ENCODE data around the gene GPR137.

The GPR137 gene

DNA sequence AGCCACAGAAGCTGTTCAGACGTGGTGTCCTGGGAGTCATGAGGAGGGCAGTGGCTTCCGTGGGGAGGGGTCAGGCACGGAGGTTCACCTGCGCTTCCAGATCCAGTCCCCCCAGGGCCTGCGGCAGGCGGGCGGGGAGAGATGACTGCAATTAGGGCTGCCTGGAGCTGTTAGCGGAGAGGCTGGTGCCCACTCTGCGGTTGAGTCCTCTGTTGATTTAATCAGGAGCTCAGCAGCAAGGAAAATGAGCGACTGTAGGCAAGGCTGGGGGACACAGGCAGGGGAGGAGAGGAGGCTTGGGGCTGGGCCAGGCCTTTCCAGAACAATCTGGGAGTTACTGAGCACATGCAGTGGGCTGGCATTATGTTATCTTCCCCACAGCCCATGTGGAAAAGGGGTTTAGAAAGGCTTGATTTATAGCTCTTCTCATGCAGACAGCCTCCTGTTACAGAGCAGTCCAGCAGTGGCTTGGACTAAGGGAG, 21.2 kb upstream of the GPR137 start:
- DNase-seq (ENCODE audit: low read depth in 3 of 3), result no peak

DNA sequence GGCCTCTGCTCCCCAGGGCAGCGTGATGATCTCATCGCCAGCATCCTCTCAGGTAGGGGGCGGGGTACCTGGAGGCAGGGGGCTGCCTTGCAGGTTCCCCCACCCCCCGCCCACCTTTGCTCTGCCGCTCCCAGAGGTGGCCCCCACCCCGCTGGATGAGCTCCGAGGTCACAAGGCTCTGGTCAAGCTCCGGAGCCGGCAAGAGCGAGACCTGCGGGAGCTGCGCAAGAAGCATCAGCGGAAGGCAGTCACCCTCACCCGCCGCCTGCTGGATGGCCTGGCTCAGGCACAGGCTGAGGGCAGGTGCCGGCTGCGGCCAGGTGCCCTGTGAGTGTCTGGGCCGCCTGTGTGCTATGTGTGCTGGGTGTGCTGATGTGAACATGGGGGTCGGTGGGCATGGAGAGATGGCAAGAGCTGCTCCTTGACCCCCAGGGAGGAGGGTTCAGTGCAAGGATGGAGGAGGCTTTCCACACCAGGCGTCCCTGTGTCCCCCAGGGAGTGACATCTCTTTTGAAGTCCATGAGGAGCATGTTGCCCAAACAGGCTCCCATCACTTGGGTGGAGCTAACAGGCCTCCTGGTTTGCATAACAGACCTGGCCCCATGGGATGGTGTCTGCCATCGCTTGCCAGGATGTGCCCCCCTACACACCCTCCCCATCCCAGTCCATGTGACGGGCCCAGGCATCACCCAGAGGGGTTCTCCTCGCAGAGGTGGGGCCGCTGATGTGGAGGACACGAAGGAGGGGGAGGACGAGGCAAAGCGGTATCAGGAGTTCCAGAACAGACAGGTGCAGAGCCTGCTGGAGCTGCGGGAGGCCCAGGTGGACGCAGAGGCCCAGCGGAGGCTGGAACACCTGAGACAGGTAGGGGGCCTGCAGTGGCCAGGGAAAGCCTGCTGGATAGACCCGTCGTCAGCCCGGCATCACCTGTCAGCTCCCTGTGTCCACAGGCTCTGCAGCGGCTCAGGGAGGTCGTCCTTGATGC, 20.2 kb upstream of the GPR137 start:
- DNase-seq (ENCODE audit: low read depth in 3 of 3), result no peak

DNA sequence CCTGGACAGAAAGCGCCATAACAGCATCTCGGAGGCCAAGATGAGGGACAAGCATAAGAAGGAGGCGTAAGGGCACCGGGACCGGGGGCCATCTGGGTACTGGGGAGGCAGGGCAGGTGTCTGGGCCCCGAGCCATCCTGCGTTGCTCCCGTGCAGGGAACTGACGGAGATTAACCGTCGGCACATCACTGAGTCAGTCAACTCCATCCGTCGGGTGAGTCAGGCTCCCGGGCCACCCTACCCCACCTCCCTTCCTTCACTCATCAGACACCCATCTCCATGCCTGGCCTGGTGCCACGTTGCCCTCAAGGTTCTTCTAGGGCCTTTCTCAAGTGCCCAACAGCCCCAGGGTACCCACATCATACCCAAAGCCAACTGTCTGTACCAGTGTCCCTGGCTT, 19.3 kb upstream of the GPR137 start:
- DNase-seq (ENCODE audit: low read depth in 3 of 3), result no peak

DNA sequence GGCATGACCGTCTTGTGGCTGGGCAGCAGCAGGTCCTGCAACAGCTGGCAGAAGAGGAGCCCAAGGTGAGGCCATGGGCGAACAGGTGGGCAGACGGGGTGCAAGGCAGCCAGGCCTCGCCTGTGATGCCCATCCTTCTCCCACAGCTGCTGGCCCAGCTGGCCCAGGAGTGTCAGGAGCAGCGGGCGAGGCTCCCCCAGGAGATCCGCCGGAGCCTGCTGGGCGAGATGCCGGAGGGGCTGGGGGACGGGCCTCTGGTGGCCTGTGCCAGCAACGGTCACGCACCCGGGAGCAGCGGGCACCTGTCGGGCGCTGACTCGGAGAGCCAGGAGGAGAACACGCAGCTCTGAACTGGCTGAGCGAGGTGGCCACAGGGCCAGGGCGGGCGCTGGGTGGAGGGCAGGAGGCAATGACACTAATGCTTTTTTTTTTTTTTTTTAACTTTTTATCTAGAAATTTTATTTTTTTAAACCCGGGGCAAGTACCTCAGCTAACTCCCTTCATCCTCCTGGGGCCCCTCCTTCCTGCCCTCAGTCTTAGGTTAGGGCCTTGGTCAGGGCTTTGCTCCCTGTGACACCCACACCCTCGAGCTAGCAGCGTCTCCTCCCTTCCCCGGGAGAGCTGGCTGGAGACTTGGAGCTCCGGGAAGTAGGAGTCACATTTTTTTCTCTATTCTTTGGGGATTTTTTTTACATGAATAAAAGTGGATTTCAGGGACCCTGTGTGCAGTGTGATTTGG, 18.3 kb upstream of the GPR137 start:
- no peak for DNase-seq (ENCODE audit: low read depth in 3 of 3)

DNA sequence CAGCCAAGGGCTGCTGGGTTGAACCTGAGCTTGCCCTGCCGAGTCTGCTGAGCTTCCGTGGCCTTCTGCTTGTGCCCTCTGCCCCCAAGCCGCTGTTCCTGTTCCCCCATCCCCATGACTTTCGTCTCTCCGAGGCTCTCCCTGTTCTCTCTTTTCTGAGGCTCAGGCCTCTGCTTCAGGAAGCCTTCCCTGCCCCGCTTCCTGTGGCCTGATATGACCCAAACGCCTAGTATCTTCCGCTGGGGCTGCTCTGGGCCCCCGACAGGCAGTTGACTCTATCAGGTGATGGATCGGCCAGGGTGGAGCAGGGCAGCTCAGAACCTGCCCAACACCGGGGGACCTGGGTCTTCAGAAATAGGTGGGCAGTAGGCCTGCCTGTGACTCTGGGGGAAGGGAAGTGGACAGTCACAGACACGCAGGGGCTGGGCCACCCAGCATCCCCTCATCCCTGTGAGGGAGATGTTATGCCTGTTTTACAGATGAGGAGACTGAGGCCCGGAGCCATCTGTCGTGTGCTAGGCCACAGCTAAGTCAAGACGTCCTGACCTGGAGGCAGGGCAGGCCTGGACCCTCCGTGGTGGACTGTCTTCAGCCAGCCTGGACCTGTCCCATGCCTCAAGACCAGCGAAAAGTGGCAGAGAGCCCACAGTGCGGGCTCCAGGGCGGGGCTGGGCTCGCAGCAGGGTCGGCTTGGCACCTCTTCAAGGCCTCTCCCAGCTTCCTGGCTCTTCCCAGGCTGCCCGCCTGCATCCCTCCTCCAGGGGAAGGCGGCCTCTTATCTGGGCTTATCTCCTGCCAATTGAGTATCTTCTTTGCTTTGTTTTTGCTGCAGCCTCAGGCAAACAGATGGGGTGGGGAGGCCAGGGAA, 17.4 kb upstream of the GPR137 start:
- DNase-seq (ENCODE audit: low read depth in 3 of 3), result no peak

DNA sequence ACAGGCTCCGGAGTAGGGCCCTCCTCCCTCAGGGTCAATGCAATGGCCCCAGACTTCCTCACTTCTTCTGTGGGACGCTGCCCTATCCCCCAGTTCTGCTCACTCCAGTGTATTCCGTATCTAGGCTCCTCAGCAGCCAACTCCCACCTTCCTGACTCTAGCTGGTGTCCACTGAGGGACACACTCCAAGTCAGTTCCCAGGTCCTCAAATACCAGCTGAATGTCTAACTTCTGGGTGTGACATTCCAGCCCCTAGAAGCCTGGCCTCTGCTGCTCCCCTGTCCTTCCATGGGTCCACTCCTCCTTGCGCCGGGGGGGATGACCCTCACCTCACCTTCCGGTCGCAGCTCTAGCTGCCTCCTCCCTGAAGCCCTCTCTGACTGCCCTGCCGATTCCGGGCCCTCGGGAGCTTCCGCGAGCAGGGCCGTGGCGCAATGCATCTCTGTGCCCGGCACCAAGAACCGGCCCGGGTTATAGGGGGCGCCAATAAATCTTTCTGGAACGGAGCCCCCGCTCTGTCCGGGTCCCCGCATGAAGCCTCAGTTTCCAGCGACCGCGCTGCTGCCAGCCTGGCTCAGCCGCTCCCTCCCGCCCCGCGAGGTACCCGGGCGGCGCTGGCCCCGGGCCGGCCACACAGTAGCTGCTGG, 16.6 kb upstream of the GPR137 start:
- no peak for DNase-seq (ENCODE audit: low read depth in 3 of 3)

DNA sequence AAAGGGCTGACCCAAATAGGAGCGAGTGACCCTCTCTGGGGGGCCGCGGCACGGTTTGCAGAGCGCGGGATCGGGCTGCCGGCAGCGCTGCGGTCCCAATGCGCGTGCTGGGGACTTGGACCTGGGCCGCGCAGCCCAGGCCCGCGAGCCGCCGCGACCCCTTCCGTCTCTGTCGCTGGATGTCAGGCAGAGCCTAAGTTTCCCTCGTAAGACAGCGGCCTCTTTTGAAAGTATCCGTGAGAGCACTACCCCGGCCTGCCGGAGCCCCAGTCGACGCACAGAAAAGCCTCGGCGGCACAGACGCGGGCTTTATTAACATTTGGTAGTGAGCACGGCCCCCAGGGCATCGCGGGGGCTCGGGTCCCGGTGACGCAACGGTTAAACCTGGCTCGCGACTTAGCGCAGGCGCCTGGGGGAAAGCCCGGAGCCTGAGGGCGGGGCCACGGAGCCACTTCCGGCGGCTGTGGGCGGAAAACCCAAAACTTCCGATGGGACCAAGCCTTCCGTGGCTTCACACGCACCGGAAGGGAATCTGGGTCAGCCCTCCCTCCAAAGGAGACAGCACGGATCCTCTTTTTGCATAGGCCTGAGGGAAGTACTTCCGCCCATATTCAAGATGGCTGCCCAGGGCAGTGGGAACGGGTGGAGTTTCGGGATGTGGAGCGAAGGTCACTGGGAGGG, 16.0 kb upstream of the GPR137 start:
- DNase-seq (ENCODE audit: low read depth in 3 of 3), result peak; percentile 94 to 96 (median 95)

DNA sequence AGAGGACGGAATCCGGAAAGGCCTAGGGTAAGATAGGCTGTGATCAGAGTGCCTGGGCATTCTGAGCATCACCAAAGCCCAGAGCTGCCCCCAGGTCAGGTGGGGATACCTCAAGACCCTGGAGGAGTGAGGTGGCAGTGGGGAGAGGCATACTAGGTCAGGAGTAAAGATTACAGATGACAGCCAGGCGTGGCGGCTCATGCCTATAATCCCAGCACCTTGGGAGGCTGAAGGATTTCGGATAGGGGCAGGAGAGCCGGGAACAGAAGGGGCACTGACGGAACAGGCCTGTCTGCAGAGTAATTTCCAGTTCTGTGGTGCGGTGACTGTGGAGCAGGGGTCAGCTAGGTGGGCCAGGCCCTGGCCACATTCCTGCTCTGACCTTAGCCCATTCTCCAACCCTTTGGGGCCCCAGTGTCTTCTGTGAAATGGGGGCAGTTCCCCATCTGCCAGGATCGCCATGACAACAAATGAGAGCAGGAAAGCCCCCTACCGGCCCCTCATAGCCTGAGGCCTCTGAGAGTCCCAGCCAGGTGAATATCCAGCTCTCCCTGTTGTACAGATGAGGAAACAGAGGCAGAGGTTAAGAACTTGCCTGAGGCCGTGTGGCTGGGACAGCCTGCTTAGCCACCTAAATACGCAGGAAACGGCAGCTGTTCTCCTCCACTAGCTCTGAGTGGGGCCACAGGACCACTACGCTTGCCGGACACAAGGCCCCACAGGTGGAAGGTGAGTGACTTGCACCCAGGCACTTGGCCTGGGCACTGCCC, 10.4 kb upstream of the GPR137 start:
- DNase-seq (ENCODE audit: low read depth in 3 of 3), result no peak

DNA sequence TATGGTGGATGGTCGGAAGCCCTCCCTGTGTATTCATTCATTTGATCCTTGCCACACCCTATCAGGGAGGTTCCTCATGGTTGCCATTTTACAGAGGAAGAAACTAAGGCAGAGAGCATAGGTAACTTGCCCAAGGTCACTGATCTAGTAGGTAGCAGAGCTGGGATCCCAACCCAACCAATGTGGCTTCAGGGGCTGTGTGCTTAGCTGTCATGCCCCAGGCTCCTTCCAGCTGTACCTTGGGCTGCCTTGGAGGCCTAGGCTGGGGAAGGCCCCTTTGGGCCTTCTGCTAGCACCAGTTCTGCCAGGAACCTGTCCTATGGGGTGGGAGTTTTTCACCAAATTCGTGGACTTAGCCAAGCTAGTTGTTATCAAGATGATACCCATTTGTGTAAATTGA, 9.8 kb upstream of the GPR137 start:
- no peak for DNase-seq (ENCODE audit: low read depth in 3 of 3)

DNA sequence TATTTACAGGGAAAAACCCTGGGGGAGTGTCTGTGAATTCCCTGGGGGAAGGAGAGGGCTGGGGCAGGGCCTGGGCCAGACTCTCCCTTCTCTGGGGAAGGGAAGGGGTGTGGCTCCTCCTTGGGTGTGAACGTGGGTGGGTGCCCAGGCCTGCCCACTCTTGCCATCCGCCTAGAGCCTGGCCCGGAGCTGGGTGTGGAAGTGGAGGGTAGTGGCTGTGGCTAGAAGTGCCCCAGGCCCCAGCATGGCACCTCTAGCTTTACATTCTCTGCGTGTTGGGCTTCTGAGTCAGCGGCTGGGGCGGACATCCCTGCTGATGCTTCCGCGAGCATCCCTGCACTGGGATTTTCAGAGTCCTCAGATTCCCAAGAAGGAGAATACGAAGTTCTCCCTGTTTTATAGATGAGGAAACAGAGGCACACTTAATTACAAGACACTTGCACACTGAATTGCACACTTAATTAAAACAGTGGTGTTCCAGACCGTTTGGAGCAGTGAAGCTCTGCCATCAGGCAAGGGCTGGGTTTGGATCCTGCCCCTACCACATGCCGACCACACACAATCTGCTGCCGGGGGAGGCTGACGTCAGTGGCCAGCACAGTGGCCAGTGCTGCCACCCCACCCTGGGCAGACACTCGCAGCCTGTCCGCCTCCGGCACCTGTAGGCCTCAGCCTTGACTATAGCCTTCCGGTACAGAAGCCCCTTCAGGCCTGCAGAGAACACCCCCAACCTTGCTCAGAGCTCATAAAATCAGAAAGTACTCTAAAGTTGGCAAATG, 8.8 kb upstream of the GPR137 start:
- no peak for DNase-seq (ENCODE audit: low read depth in 3 of 3)

DNA sequence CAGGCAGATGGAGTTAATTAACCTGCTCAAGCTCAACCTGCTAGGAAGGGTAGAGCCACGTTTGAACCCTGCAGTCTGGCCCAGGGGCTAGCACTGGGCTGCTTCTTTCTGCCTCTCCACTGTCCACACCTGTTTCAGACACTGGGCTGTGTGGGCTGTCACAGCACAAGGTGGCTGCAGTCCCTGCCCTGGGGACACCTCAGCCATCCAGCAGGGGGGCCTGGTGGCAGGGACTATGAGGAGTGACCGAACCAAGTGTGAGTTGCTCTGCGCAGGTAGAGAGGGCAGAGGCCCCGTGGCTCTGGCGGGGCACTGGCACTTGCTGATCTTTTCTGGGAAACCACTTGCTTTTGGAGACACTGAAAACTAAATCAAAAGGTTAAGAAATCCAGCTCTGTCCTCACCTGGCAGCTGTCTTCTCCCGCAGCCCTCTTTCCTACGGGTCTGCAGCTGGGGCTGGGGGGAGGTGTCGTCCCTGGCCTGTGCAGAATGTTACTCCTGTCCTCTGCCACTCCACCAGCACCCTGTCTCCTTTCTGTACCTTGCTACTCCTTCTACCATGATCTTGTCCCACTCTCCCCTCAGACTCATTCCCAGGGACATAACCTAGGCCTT, 7.0 kb upstream of the GPR137 start:
- DNase-seq (ENCODE audit: low read depth in 3 of 3), result no peak

DNA sequence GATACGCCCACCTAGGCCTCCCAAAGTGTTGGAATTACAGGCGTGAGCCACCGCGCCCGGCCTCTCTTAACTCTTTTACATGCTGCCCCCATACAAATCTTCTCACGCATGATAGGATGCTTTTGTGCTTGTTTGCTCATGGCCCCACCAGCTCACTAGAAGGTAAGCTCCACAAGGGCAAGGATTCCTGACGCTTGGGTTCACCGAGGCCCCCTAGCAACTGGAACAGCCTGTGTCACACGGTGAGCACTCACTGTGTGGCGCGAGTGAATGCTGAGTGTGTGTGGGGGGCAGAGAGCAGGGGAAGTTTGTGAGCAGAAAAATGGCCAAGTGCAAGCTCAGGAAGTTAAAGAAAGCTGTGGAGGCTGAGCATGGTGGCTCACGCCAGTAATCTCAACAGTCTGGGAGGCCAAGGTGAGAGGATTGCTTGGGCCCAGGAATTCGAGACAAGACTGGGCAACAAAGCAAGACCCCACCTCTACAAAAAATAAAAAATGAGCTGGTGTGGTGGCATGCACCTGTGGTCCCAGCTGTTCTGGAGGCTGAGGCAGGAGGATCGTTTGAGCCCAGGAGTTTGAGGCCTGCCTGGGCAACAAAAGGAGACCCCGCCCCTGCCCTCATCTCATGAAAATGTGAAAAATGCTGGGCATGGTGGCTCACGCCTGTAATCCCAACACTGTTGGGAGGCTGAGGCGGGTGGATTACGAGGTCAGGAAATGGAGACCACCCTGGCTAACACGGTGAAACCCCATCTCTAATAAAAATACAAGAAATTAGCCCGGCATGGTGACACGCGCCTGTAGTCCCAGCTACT, 3.5 kb upstream of the GPR137 start:
- no peak for DNase-seq (ENCODE audit: low read depth in 3 of 3)

DNA sequence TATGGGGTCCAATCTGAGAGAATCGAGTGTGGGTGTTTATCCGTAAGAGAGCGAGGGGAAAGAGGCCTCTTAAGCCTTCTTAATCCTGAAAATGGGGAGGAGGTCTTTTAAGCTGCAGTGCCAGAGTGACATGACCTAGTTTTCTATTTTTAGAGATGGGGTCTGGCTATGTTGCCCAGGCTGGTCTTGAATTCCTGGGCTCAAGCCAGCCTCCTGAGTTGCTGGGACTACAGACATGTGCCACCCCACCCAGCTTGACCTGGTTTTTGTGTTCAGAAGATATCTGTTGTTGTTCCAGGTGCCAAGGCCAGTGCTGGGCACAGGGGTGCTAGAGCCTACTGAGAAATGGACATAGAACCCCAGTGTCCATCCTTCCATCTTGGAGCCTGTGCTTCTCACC, 2.6 kb upstream of the GPR137 start:
- no peak for DNase-seq (ENCODE audit: low read depth in 3 of 3)

DNA sequence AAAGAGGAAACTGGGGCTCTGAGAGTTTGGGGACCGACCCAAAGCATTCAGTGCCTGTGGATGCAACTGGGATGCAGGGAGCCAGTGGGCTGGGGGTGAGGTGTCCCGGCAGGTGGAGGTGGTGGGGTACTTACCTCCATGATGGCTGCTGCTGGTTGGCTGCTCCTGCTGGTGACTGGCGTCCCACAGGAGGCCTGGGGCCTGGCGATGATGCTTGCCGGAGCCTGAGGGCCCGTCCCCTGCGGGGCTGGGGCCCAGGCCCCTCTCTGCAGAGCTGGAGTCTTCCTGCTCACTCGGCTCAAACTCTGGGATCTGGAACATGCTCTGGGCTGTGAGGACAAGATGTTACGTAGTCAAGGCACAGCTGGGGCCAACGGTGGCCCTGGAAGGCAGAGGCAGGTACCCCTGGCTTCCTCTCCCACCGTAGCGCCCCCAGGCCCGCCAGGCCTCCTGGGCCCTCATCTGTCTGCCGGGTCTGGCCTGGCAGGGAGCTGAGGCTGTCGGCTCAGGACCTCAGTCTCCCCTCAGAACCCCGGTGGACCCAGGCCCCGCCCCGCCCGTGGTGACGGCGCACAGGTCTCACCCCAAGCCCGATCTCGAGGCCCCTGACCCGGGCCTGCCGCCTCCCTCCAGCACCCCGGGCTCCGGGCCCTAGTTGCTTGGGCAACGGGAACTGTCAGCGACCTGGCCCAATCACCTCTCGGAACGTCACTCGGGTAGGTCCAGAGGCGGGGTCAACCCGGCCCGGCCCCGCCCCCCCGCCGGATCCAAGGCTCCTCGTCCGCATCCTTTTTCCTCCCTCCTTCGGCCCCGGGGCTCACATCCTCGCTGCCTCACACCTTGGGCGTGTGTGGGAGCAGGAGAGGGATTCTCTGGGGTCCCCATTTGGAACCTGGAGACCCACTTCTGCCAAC, 1.3 kb upstream of the GPR137 start, which contains the start of gene BAD:
Gene BAD (minus strand): TSS at position 618 of the 914 bp plus-strand sequence. CDS start 297 bp downstream, at position 321.
- peak; percentile 87 to 90 (median 87) for DNase-seq (ENCODE audit: low read depth in 3 of 3)

DNA sequence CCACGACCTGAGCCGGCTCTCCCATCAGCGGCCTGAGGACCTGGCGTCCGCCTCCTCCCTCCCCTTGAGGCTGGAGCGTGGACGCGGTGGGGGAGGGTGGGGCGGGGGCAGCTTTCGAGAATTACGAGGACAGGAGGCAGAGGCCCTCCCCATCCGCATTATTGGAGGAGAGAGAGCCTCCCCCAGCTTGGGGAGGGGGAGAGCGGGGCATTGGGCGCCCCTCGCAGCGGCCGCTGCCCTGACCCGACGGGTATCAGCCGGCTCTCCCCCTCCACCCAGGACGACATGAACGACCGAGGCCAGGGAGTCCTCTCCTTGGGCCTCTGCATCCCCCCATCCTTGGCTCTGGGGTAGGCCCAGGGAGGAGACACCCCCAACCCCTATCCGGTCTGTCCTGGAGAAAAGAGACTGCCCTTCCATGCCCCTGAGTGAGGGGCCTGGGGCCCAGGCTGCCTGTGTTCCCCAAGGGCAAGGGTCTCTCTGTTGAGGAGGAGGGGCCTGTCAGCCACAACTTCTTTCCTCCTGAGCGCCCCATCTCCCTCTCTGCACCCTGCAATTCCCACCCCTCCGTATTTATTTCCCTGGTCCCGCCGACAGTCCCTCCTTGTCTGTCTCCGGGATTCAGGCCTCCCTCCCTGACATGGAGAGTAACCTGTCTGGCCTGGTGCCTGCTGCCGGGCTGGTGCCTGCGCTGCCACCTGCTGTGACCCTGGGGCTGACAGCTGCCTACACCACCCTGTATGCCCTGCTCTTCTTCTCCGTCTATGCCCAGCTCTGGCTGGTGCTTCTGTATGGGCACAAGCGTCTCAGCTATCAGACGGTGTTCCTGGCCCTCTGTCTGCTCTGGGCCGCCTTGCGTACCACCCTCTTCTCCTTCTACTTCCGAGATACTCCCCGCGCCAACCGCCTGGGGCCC, 495 bp downstream of the GPR137 start:
- DNase-seq (ENCODE audit: low read depth in 3 of 3), result no peak

DNA sequence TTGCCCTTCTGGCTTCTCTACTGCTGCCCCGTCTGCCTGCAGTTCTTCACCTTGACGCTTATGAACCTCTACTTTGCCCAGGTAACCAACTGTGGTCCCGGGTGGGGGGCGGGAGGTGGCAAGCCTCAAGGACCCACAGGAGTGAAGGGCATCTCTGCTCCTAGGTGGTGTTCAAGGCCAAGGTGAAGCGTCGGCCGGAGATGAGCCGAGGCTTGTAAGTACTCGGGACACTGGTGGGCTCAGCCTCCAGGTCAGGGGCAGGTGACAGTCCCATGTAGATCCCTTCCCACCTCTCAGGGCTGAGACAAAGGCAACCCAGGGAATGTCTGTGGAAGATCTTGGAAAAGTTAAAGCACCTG, 1.1 kb downstream of the GPR137 start:
- DNase-seq (ENCODE audit: low read depth in 3 of 3), result no peak

Measured in stimulated activated CD4-positive, alpha-beta T cell treated with anti-CD3 and anti-CD28 coated beads, TNF-alpha, amount 100 ng/mL, for 48 hours (primary cell).